Natural killer cell (primary cell): ENCODE results near the gene BOD1L2. TPM values are rescaled to one million over a fixed set of nuclear protein-coding genes. Genes with fewer than 3 reads are reported as not detected.

Source experiments
- total RNA-seq, 4 donors: library from RNA; stranded (reverse); fragments of 120-200 nt in 1 of 4; gene quantifications; one replicate each; pipeline versions ENCODE4 v1.2.3 to v1.2.4, GENCODE V29; 2013 to 2022

BOD1L2 gene
- total RNA-seq, 3 donors from 2014 or later (not counting 1 experiment from before 2014, with no cell fraction given) = not detected

Other genes starting within 250 kb of the BOD1L2 start
- not detected for gene ST8SIA3, start 205.5 kb downstream of the BOD1L2 start, total RNA-seq